ENCODE data around the gene NDUFA8. TPM values are rescaled to one million over a fixed set of nuclear protein-coding genes. Genes with fewer than 3 reads are reported as not detected.

The NDUFA8 gene
- total RNA-seq, 1 donor: 1.2 TPM

- H3K4me3 ChIP-seq (ENCODE audit: low read length): no peak overlapping the region
- no peaks in the 10 kb centered on the region for H3K4me1 ChIP-seq (ENCODE audit: insufficient read depth, low read length)
- H3K27me3 ChIP-seq (ENCODE audit: insufficient read depth, low read length): peaks cover 4% of the 10 kb centered on the region
- H3K9me3 ChIP-seq (ENCODE audit: low read depth, low read length): no peaks in the 10 kb centered on the region
These were observed 4.7 kb upstream of the NDUFA8 start for GRCh38 chr9:122164286-122164685.

- H3K9me3 ChIP-seq (ENCODE audit: low read depth, low read length): no peaks in the 10 kb centered on the region
- H3K4me3 ChIP-seq (ENCODE audit: low read length): no peak overlapping the region
- peaks cover 4% of the 10 kb centered on the region for H3K27me3 ChIP-seq (ENCODE audit: insufficient read depth, low read length)
- H3K4me1 ChIP-seq (ENCODE audit: insufficient read depth, low read length): peaks cover 11% of the 10 kb centered on the region
These were observed 2.8 kb upstream of the NDUFA8 start for GRCh38 chr9:122162415-122162814.

GRCh38 chr9:122159925-122160246 is 307 bp upstream of the NDUFA8 start:
- H3K4me1 ChIP-seq (ENCODE audit: insufficient read depth, low read length): peaks cover 11% of the 10 kb centered on the region
- peak overlapping the region; percentile 80 for H3K4me3 ChIP-seq (ENCODE audit: low read length)
- H3K9me3 ChIP-seq (ENCODE audit: low read depth, low read length): no peaks in the 10 kb centered on the region
- H3K27me3 ChIP-seq (ENCODE audit: insufficient read depth, low read length): peaks cover 4% of the 10 kb centered on the region

GRCh38 chr9:122158202-122158601 is 1.4 kb downstream of the NDUFA8 start:
- Histone ChIP-seq H3K4me3 (ENCODE audit: low read length) (no peak overlapping the region), H3K4me1 (ENCODE audit: insufficient read depth, low read length) (peaks cover 11% of the 10 kb centered on the region), H3K9me3 (ENCODE audit: low read depth, low read length) (no peaks in the 10 kb centered on the region), H3K27me3 (ENCODE audit: insufficient read depth, low read length) (peaks cover 4% of the 10 kb centered on the region)

DNA sequence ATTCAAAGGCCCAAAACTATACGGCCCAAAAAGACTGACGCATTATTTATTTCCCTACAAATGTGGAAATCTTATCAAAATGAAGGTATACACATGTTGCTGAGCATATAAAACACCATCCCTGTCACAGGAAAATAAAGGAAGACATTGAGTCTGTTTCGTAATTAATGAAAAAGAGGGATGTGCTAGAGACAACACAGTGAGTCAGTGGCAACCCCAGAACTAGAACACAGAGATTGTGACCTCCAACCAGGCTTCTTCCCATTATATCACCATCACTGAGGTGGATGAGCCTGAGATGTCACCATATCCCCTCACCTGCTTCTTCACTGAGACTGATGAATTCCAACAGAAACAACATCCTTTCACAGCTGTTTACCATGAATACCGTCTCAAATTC is 3.8 kb downstream of the NDUFA8 start:
- Histone ChIP-seq H3K4me3 (ENCODE audit: low read length) (no peak overlapping the region), H3K9me3 (ENCODE audit: low read depth, low read length) (no peaks in the 10 kb centered on the region), H3K27me3 (ENCODE audit: insufficient read depth, low read length) (no peaks in the 10 kb centered on the region), H3K4me1 (ENCODE audit: insufficient read depth, low read length) (peaks cover 11% of the 10 kb centered on the region)

DNA sequence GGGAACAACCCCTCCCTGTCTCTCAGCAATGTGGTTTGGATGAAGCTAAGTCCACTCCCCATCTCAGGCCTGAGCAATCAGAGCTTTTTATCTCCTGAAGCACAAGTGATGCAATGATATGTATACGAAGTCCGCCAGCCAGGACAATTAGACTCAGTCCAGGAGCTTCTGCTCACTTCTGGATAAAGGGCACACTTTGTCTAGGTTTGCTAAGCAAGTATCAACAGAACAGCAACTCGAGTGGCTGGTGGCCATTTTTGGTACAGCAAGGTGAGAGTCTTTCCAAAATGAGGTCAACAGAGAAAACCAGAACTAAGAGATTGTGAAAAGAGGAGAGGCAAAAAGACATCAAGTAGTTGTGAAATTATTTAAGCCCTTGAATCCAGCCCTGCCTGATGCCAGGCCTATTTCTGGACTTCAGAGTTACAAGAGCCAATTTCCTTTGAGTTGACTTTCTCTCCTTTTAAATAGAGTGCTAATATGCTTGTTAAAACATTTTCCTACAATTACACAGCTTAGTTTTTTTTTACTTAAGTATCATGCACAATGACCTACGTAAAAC is 8.2 kb downstream of the NDUFA8 start:
- no peaks in the 10 kb centered on the region for H3K9me3 ChIP-seq (ENCODE audit: low read depth, low read length)
- no peak overlapping the region for H3K4me3 ChIP-seq (ENCODE audit: low read length)
- H3K27me3 ChIP-seq (ENCODE audit: insufficient read depth, low read length): no peaks in the 10 kb centered on the region
- no peaks in the 10 kb centered on the region for H3K4me1 ChIP-seq (ENCODE audit: insufficient read depth, low read length)

GRCh38 chr9:122145592-122145863 is 14.1 kb downstream of the NDUFA8 start:
- Histone ChIP-seq H3K4me3 (ENCODE audit: low read length) (no peak overlapping the region), H3K9me3 (ENCODE audit: low read depth, low read length) (no peaks in the 10 kb centered on the region), H3K27me3 (ENCODE audit: insufficient read depth, low read length) (no peaks in the 10 kb centered on the region), H3K4me1 (ENCODE audit: insufficient read depth, low read length) (no peaks in the 10 kb centered on the region)

- no peak overlapping the region for H3K4me3 ChIP-seq (ENCODE audit: low read length)
- H3K9me3 ChIP-seq (ENCODE audit: low read depth, low read length): no peaks in the 10 kb centered on the region
- H3K4me1 ChIP-seq (ENCODE audit: insufficient read depth, low read length): no peaks in the 10 kb centered on the region
- H3K27me3 ChIP-seq (ENCODE audit: insufficient read depth, low read length): no peaks in the 10 kb centered on the region
These were observed 14.6 kb downstream of the NDUFA8 start for GRCh38 chr9:122144836-122145591.

GRCh38 chr9:122143876-122144405 is 15.6 kb downstream of the NDUFA8 start:
- no peak overlapping the region for H3K4me3 ChIP-seq (ENCODE audit: low read length)
- H3K4me1 ChIP-seq (ENCODE audit: insufficient read depth, low read length): no peaks in the 10 kb centered on the region
- no peaks in the 10 kb centered on the region for H3K9me3 ChIP-seq (ENCODE audit: low read depth, low read length)
- no peaks in the 10 kb centered on the region for H3K27me3 ChIP-seq (ENCODE audit: insufficient read depth, low read length)

DNA sequence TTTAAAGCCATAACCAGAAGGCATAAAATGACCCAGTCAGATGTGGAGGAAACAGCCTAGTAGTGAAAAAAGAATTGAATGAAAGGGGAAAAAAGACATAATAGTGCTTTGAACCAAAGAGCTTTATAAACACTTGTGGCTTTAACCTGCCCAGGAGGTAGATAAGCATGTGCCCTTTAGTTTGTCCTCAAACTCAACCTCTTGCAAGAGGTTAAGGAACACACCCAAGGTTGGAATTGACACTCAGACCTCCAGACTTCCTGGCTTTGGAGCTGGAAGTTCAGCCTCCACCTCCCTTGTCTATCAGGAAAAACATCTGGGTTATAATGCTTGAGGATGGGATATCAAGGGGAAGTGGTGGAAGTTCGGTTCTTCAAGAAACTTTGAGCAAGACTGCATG is 16.3 kb downstream of the NDUFA8 start:
- Histone ChIP-seq H3K9me3 (ENCODE audit: low read depth, low read length) (no peaks in the 10 kb centered on the region), H3K27me3 (ENCODE audit: insufficient read depth, low read length) (no peaks in the 10 kb centered on the region), H3K4me3 (ENCODE audit: low read length) (no peak overlapping the region), H3K4me1 (ENCODE audit: insufficient read depth, low read length) (no peaks in the 10 kb centered on the region)

GRCh38 chr9:122141671-122142070 is 17.9 kb downstream of the NDUFA8 start:
- H3K4me3 ChIP-seq (ENCODE audit: low read length): no peak overlapping the region
- H3K9me3 ChIP-seq (ENCODE audit: low read depth, low read length): no peaks in the 10 kb centered on the region
- H3K4me1 ChIP-seq (ENCODE audit: insufficient read depth, low read length): no peaks in the 10 kb centered on the region
- no peaks in the 10 kb centered on the region for H3K27me3 ChIP-seq (ENCODE audit: insufficient read depth, low read length)

DNA sequence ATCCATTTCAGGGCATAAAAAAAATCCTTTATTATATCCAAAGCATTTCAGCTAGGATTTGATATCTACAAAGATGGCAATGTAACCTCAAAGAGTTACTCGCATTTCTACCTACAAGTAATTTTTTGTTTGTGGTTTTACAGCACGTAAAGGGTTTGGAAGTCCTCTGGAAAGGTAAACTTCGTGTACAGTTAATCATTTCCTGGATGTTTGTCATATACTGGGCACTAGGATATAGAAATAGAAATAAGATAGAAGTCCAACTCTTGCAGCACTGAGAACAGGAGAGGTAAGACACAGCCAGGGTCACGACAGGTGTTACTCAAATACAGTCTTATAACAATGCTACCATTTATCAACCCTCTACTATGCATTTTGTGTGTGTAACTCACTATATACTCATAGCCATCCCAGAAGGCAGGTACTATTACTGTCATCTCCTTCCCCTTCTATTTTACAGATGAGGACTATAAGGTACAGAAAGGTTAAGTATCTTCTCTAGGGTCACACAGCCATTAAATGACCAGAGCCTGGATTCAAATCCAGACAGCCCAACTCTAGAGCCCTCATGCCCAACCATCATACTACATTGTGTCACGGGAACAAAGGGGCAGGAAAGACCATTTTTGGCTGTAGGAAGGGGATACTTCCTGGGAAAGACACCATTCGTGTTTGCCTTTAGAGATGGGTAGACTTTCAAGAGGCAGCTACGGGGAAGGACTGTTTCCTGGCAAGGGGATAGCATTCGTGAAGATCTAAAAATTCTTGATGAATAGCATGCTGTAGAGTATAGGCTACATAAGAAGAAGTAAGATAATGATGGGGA is 19.0 kb downstream of the NDUFA8 start:
- Histone ChIP-seq H3K27me3 (ENCODE audit: insufficient read depth, low read length) (no peaks in the 10 kb centered on the region), H3K4me3 (ENCODE audit: low read length) (no peak overlapping the region), H3K9me3 (ENCODE audit: low read depth, low read length) (no peaks in the 10 kb centered on the region), H3K4me1 (ENCODE audit: insufficient read depth, low read length) (no peaks in the 10 kb centered on the region)

DNA sequence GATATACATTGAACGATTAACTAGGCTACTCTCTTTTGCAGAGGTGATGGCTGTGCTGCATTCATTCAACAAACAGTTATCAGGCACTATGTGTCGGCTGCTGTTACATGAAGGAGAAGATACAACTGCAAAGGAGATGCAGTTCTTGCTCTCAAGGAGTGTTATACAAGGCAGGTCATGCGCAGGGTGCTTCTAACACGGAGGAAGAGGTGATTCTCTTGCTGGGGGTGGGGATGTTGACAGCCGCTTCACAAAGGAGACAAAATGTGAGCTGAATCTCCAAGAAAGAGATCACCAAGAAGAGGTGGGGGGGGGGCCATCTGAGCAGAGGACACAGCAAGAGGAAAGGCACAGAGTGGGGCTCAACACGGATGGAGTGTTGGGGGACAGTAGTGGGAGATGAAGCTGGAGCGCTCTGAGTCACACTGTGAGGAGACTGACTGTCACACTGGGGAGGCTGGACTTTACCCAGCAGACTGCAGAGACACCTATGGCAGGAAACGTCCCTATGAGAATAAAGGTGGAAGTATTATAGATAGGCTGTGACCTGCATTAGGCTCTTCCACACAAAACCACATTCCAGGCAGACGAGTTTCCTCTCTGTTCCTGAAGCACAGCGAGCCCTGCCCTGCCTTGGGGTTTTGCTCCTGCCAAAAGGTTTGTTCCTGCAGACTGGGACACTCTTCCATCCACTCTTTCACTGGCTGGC is 20.9 kb downstream of the NDUFA8 start:
- Histone ChIP-seq H3K4me3 (ENCODE audit: low read length) (no peak overlapping the region), H3K4me1 (ENCODE audit: insufficient read depth, low read length) (no peaks in the 10 kb centered on the region), H3K27me3 (ENCODE audit: insufficient read depth, low read length) (no peaks in the 10 kb centered on the region), H3K9me3 (ENCODE audit: low read depth, low read length) (no peaks in the 10 kb centered on the region)

DNA sequence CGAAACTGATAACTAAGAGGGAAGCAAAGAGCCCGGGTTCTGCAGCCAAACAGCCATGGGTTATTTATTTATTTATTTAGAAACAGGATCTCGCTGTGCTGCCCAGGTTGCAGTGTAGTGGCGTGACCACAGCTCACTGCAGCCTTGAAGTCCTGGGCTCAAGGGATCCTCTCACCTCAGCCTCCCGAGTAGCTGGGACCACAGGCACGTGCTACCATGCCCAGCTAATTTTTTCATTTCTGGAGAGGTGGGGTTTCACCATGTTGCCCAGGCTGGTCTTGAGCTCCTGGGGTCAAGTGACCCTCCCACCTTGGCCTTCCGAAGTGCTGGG is 24.1 kb downstream of the NDUFA8 start:
- Histone ChIP-seq H3K9me3 (ENCODE audit: low read depth, low read length) (no peaks in the 10 kb centered on the region), H3K27me3 (ENCODE audit: insufficient read depth, low read length) (no peaks in the 10 kb centered on the region), H3K4me1 (ENCODE audit: insufficient read depth, low read length) (no peaks in the 10 kb centered on the region), H3K4me3 (ENCODE audit: low read length) (no peak overlapping the region)

GRCh38 chr9:122134822-122135528 is 24.6 kb downstream of the NDUFA8 start:
- Histone ChIP-seq H3K4me1 (ENCODE audit: insufficient read depth, low read length) (no peaks in the 10 kb centered on the region), H3K4me3 (ENCODE audit: low read length) (no peak overlapping the region), H3K9me3 (ENCODE audit: low read depth, low read length) (no peaks in the 10 kb centered on the region), H3K27me3 (ENCODE audit: insufficient read depth, low read length) (no peaks in the 10 kb centered on the region)
